WERI-Rb-1 (cell line): Measurements from ENCODE around the gene PTPN1.

ENCODE experiments used
- DNase-seq: peaks from one replicate; pipeline ENCODE4 v3.0.0-alpha.2; 2020
- H3K27ac ChIP-seq: fragments of 250-450 bp; sonication (Bioruptor Pico); 2 replicates; pipeline ENCODE4 v1.5.1; 2020; ENCODE audit warnings: mild to moderate bottlenecking, moderate library complexity
- H3K27me3 ChIP-seq: fragments of 250-450 bp; sonication (Bioruptor Pico); 2 replicates; pipeline ENCODE4 v1.5.1; 2021; ENCODE audit warnings: mild to moderate bottlenecking, low read depth, moderate library complexity; ENCODE audit not compliant: insufficient read depth, severe bottlenecking
- H3K36me3 ChIP-seq: fragments of 250-450 bp; sonication (Bioruptor Pico); 2 replicates; pipeline ENCODE4 v1.5.1; 2020; ENCODE audit warnings: mild to moderate bottlenecking, moderate library complexity
- H3K4me3 ChIP-seq: 2 replicates; pipeline ENCODE4 v1.5.1; 2011; ENCODE audit warnings: low read depth, mild to moderate bottlenecking, control low read depth, low read length
- H3K9me3 ChIP-seq: fragments of 250-450 bp; sonication (Bioruptor Pico); 2 replicates; pipeline ENCODE4 v1.5.1; 2021; ENCODE audit warnings: mild to moderate bottlenecking, moderate library complexity; ENCODE audit not compliant: severe bottlenecking
- TF ChIP-seq, protein P1 (sequence below): IDR thresholded peaks from 2 replicates; pipeline ENCODE4 v1.5.1; 2011; ENCODE audit warnings: low read depth, mild to moderate bottlenecking, control low read depth, inconsistent platforms, low read length

The PTPN1 gene

DNA sequence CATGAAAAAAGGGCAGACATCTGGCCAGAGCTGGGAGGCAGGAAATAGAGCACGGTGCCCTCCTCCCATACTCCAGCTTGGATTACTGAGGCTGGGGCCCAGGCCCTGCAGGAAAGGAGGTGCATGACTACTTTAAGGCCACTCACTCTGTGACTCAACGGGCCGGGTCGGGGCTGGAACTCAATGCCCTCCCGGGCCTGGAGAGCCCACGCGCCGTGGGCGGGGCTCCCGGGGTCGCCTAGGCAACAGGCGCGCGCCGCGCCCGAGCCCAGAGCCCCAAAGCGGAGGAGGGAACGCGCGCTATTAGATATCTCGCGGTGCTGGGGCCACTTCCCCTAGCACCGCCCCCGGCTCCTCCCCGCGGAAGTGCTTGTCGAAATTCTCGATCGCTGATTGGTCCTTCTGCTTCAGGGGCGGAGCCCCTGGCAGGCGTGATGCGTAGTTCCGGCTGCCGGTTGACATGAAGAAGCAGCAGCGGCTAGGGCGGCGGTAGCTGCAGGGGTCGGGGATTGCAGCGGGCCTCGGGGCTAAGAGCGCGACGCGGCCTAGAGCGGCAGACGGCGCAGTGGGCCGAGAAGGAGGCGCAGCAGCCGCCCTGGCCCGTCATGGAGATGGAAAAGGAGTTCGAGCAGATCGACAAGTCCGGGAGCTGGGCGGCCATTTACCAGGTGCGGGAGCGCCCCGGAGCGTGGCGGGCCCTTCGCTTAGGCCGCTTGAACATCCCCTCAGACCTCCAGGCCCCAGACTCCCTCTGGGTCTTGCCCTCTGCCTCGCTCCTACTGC, at the start of gene PTPN1:
PTPN1 (plus strand) TSS at position 461 of the 783 bp plus-strand sequence; CDS start at position 606, 145 bp downstream.
- TF ChIP-seq, protein P1, sequence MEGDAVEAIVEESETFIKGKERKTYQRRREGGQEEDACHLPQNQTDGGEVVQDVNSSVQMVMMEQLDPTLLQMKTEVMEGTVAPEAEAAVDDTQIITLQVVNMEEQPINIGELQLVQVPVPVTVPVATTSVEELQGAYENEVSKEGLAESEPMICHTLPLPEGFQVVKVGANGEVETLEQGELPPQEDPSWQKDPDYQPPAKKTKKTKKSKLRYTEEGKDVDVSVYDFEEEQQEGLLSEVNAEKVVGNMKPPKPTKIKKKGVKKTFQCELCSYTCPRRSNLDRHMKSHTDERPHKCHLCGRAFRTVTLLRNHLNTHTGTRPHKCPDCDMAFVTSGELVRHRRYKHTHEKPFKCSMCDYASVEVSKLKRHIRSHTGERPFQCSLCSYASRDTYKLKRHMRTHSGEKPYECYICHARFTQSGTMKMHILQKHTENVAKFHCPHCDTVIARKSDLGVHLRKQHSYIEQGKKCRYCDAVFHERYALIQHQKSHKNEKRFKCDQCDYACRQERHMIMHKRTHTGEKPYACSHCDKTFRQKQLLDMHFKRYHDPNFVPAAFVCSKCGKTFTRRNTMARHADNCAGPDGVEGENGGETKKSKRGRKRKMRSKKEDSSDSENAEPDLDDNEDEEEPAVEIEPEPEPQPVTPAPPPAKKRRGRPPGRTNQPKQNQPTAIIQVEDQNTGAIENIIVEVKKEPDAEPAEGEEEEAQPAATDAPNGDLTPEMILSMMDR: no peak
- Histone ChIP-seq H3K27ac (peak within 1 kb of the TSS; percentile 85), H3K27me3 (no peaks in the 10 kb centered on the region), H3K36me3 (peaks cover 7% of the 10 kb centered on the region), H3K4me3 (peak within 1 kb of the TSS; percentile 62), H3K9me3 (no peaks in the 10 kb centered on the region)
- DNase-seq: peak; percentile 99

DNA sequence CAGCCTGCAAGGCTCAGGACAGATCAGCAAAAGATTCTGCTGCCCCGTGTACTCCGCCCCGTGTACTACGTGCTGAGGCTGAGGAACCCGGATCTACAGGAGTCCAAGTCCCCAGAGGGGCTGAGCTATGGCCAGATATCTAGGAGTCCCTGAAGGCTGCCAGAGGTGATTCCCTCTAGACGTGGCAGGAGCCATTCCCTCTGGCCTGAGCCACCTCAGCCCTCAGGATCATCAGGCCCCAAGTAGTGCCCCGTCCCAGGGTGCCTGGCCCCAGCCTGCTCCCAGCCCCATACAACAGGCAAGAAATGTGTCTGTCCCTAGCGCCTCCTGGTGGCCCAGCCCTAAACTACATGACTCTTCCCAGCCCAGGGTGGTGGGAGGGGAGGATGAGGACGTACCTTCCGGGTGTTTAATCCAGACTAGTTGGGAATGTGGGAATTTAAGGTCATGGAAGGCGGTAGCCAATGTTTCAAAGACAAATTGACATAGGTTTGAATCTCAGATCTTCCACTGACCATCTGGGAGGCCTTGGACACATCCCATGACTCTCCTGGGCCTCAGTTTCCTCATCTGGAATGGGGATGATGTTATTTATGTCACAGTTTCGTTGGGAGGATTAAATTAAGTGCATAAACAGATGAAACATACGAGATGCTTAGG, 49.4 kb upstream of the PTPN1 start:
- TF ChIP-seq, protein P1: peak; percentile 85
- no peaks in the 10 kb centered on the region for H3K36me3 ChIP-seq
- no peak overlapping the region for H3K4me3 ChIP-seq
- H3K27me3 ChIP-seq: no peaks in the 10 kb centered on the region
- no peaks in the 10 kb centered on the region for H3K9me3 ChIP-seq
- no peak overlapping the region; the same call in 1 of the 2 replicates for H3K27ac ChIP-seq
- peak; percentile 92 for DNase-seq

DNA sequence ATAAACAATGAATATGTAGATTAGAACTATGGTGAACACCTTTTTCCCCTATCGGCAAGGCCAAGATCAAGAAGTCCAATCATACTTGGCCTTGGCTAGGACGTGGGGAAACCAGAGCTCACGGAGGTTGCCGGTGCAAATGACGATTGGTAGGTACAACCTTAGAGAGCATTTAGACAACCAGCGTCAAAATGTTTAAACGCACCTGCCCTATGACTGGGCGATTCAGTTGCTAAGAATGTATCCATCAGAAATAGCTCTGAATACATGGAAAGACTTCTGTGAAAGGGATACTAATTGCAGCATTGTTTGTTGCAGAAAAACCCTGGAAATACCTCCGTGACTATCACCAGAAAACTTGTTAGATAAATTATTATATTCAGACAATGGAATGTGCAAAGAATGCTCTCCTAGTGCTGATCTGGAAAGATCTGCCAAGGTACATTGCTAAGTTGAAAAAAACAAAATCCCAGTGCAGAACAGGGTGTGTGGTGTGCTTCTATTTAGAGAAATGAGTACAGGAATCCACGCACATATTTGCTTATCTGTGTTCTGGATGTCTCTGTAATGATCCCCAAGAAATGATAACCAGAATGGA, 48.0 kb upstream of the PTPN1 start:
- Histone ChIP-seq H3K27me3 (no peaks in the 10 kb centered on the region), H3K27ac (no peak overlapping the region), H3K9me3 (no peaks in the 10 kb centered on the region), H3K36me3 (no peaks in the 10 kb centered on the region), H3K4me3 (no peak overlapping the region)
- no peak for DNase-seq
- TF ChIP-seq, protein P1: no peak

DNA sequence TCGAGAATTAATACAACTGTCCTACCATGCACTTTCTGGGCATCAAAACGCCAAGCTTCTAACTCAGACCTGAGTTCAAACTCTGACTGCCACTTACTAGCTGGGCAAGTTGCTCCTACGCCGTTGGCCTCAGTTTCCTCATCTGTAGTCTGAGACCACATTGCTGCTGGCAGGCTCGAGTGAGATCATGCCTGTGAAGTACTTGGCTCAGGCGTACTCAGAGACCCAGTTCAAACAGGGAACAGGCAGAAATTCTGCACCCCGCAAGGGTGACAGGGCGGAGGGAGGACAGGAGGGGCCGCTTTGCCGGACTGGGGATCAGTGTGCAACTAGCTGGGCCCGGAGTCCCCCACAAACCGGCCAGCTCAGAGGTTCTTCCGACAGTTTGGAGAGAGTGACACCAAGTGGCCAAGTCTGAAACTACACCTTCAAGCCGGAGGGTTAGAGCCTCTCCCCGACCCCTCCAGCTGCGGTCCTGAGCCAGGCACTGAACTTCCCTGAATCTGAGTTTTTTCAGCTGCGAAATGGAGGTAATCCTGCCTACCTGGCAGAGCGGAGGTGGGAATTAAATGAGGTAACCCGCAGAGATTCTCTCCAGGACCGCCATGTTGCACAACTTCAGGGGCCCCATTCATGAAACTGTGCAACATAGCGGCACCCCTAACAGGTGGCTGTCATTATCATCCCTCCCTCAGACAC, 46.0 kb upstream of the PTPN1 start:
- Histone ChIP-seq H3K36me3 (no peaks in the 10 kb centered on the region), H3K27me3 (no peaks in the 10 kb centered on the region), H3K27ac (no peak overlapping the region), H3K9me3 (peaks cover 2% of the 10 kb centered on the region), H3K4me3 (no peak overlapping the region)
- DNase-seq: peak; percentile 57
- TF ChIP-seq, protein P1: peak; percentile 68

DNA sequence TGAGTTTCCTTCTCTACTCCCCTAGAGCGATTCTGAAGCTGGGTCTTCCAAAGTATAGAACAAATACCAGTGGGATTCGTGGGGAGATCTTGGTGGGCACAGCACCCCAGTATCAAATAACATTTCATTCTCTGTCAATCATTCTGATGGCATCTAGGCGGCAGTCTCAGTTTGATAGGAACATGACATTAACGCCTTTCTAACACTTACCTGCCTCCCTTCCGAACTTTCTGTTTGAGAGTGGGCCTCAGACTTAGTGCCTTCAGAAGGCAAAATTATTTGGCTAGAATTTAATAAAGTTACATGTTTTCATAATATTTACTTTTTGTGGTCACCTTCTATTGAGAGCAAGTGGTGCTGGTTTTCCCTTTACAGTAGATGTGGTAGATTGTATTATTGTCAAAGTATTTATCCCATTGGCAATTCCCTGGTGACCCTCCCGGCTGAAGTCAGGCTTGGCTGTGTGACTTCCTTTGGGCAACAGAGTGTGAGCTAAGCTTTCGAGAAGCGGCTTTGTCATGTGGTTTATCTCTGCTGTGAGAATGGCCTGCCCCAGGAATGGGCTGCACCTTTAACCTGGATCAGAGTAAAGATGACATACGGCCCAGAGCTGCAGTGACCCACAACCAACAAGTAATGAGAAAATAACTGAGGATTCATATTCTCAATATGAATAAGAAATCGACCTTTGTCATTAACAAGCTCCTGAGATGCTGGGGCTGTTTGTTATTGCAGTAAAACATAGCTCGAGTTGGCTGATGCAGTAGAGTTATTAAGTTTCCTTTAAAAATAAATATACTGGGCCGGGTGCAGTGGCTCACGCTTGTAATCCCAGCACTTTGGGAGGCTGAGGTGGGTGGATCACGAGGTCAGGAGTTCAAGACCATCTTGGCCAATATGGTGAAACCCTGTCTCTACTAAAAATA, 45.2 kb upstream of the PTPN1 start:
- TF ChIP-seq, protein P1: no peak
- Histone ChIP-seq H3K27ac (no peak overlapping the region), H3K36me3 (no peaks in the 10 kb centered on the region), H3K27me3 (no peaks in the 10 kb centered on the region), H3K9me3 (peaks cover 2% of the 10 kb centered on the region), H3K4me3 (no peak overlapping the region)
- no peak for DNase-seq
